Hindlimb muscle (tissue), 1 donor: ENCODE measurements around the gene PCP4. TPM values are rescaled to one million over a fixed set of nuclear protein-coding genes. Genes with fewer than 3 reads are reported as not detected.

Experiments used
- DNase-seq: peaks from one replicate; pipeline ENCODE4 v3.0.0-alpha.2; 2013
- polyA plus RNA-seq: library from polyadenylated mRNA; unstranded; fragments of 120-200 nt; gene quantifications from one replicate; pipeline ENCODE4 v1.2.1, GENCODE V29; 2013; ENCODE audit not compliant: insufficient read length

The PCP4 gene
- polyA plus RNA-seq, 1 donor: 1.9 TPM

GRCh38 chr21:39924577-39925308 lies 57.5 kb downstream of the PCP4 start:
- no peak for DNase-seq

GRCh38 chr21:39927304-39927886 lies 60.2 kb downstream of the PCP4 start:
- DNase-seq: no peak

GRCh38 chr21:39932335-39932734 lies 65.1 kb downstream of the PCP4 start:
- no peak for DNase-seq

- DNase-seq: no peak
These were observed 67.7 kb downstream of the PCP4 start for GRCh38 chr21:39934895-39935294.

GRCh38 chr21:39935716-39936115 lies 68.5 kb downstream of the PCP4 start:
- DNase-seq: no peak

- DNase-seq: no peak
These were observed 70.9 kb downstream of the PCP4 start for GRCh38 chr21:39938086-39938625.

- no peak for DNase-seq
These were observed 79.0 kb downstream of the PCP4 start for GRCh38 chr21:39946199-39946598.

- no peak for DNase-seq
These were observed 79.8 kb downstream of the PCP4 start for GRCh38 chr21:39947031-39947430.

- no peak for DNase-seq
These were observed 84.2 kb downstream of the PCP4 start for GRCh38 chr21:39951183-39952101.

GRCh38 chr21:39952265-39952664 lies 85.0 kb downstream of the PCP4 start:
- DNase-seq: no peak

- no peak for DNase-seq
These were observed 87.3 kb downstream of the PCP4 start for GRCh38 chr21:39954570-39954969.

GRCh38 chr21:39955326-39955725 lies 88.1 kb downstream of the PCP4 start:
- no peak for DNase-seq

GRCh38 chr21:39956586-39956985 lies 89.3 kb downstream of the PCP4 start:
- DNase-seq: no peak

- no peak for DNase-seq
These were observed 91.5 kb downstream of the PCP4 start for GRCh38 chr21:39958731-39959130.

GRCh38 chr21:39961251-39961650 lies 94.0 kb downstream of the PCP4 start:
- no peak for DNase-seq

GRCh38 chr21:39965026-39965425 lies 97.8 kb downstream of the PCP4 start:
- no peak for DNase-seq

- no peak for DNase-seq
These were observed 99.5 kb downstream of the PCP4 start for GRCh38 chr21:39966786-39967185.

- DNase-seq: no peak
These were observed 100.8 kb downstream of the PCP4 start for GRCh38 chr21:39968010-39968409.

GRCh38 chr21:39969691-39970364 lies 102.6 kb downstream of the PCP4 start:
- DNase-seq: no peak

- DNase-seq: no peak
These were observed 104.7 kb downstream of the PCP4 start for GRCh38 chr21:39971956-39972355.

- no peak for DNase-seq
These were observed 105.2 kb downstream of the PCP4 start for GRCh38 chr21:39972471-39972870.

GRCh38 chr21:39972976-39973770 lies 105.9 kb downstream of the PCP4 start:
- DNase-seq: no peak
